ENCODE measurements around the gene ATF6. TPM values are rescaled to one million over a fixed set of nuclear protein-coding genes. Genes with fewer than 3 reads are reported as not detected.
A peak's percentile ranks its signal among the peaks of the same experiment; 100 is the strongest.
"Not testable (repeated sequence)": the region's sequence is repeated elsewhere in the genome, so short reads cannot be mapped to it uniquely, and the experiment has no call there.

Gene ATF6
- total and polyA plus RNA-seq, 2 of the 4 experiments (the other 2 are of a cell fraction): 12.2 to 17.6 TPM

GRCh38 chr1:161805399-161806197 is 39.5 kb downstream of the ATF6 start:
- DNase-seq: no peak
- no peak overlapping the region for H2AFZ ChIP-seq (replicated peaks; ENCODE audit: low read length, poor library complexity)
- no peak overlapping the region for H2BK15ac ChIP-seq (ENCODE audit: low read depth, low read length)
- H3K27me3 ChIP-seq (ENCODE audit: control insufficient read depth, insufficient read depth, low read length): no peaks in the 10 kb centered on the region
- H3K9me3 ChIP-seq (ENCODE audit: control insufficient read depth, insufficient read depth, low read length): no peaks in the 10 kb centered on the region
- H3K23ac ChIP-seq (ENCODE audit: low read depth, low read length): no peak overlapping the region
- no peak overlapping the region for H2AK5ac ChIP-seq (ENCODE audit: low read depth, low read length)
- in situ Hi-C loops (cut with MboI; ENCODE audit: low sequenced_read_pairs): no loop called here
- H2BK120ac ChIP-seq (ENCODE audit: low read depth, low read length): no peak overlapping the region
- ChIA-PET CTCF (interaction anchor here (1.2 kb wide), 1 partner anchor 13 kb away, joined by 4 read pairs; no protein-coding TSS in a partner anchor), POLR2A (ENCODE audit: unreplicated experiment) (no interaction called here)
- H3K4ac ChIP-seq (ENCODE audit: low read depth, low read length): no peak overlapping the region
- no peaks in the 10 kb centered on the region for H4K20me1 ChIP-seq (ENCODE audit: insufficient read depth, low read length)
- H4K8ac ChIP-seq (ENCODE audit: low read depth in 2 of 2, low read length in 2 of 2): no peak overlapping the region
- BruUV-seq (replicated peaks): no TSS peak
- H3K9me1 ChIP-seq (ENCODE audit: insufficient read depth, low read length): no peaks in the 10 kb centered on the region
- H3K79me1 ChIP-seq (ENCODE audit: low read depth in 1 of 2, low read length in 2 of 2): peaks cover 3 to 6% of the 10 kb centered on the region in 2 experiments; a peak in 2 of 4 replicates
- ATAC-seq (ENCODE audit: low read depth): no peak; the same call in 1 of the 2 replicates
- WGBS, 2 experiments (ENCODE audit: extremely low coverage in 2 of 2, insufficient read length in 1 of 2): 80% methylated on average over 1 of the region's 3 CpGs; no CpG with 5 or more reads in 1 of the 2 experiments
- TF ChIP-seq ELK1 (IDR thresholded peaks at IDR 0.05; ENCODE audit: borderline replicate concordance, low read depth, low read length) (no peak), RFX5 (IDR thresholded peaks at IDR 0.05; ENCODE audit: low read depth, low read length) (no peak), FOS (IDR thresholded peaks at IDR 0.05; ENCODE audit: low read depth, low read length) (no peak), MAFK (IDR thresholded peaks at IDR 0.05; ENCODE audit: low read depth, low read length) (peak; percentile 41), CHD1 (IDR thresholded peaks at IDR 0.05; ENCODE audit: low read depth, low read length) (no peak)
- no peak overlapping the region for H3K4me2 ChIP-seq (ENCODE audit: low read depth, low read length)
- dilution Hi-C loops (cut with HindIII; ENCODE audit: low sequenced_read_pairs, unreplicated experiment): no loop called here
- H3K18ac ChIP-seq (ENCODE audit: low read depth, low read length): no peak overlapping the region
- H3K27ac ChIP-seq (ENCODE audit: insufficient read depth, low read length): no peak overlapping the region
- H3K36me3 ChIP-seq (ENCODE audit: control insufficient read depth, insufficient read depth, low read length): peaks cover 5% of the 10 kb centered on the region; the same call in 1 of the 2 replicates
- no peak overlapping the region for H3K14ac ChIP-seq (replicated peaks; ENCODE audit: low read depth, low read length)
- H4K5ac ChIP-seq (ENCODE audit: low read depth, low read length): no peak overlapping the region
- intact Hi-C loops (cut with micrococcal nuclease): loop anchor here (5.0 kb wide), 2 partner anchors 57 to 217 kb away; partner anchors contain the start of gene OLFML2B
- H3K56ac ChIP-seq (ENCODE audit: extremely low read depth, insufficient read depth, low read length): no peak overlapping the region
- no peaks in the 10 kb centered on the region for H3K4me1 ChIP-seq (ENCODE audit: control insufficient read depth, insufficient read depth, low read length)
- no peak overlapping the region for H3K9ac ChIP-seq (ENCODE audit: low read depth, low read length)
- H2BK20ac ChIP-seq (ENCODE audit: low read depth, low read length): no peak overlapping the region
- H2AK9ac ChIP-seq (replicated peaks; ENCODE audit: low read depth, low read length, poor library complexity): no peak overlapping the region
- no peak overlapping the region for H4K91ac ChIP-seq (ENCODE audit: insufficient read depth, low read depth, low read length)
- H3K4me3 ChIP-seq (ENCODE audit: insufficient read depth, low read depth, low read length): no peak overlapping the region
- no peak overlapping the region for H2BK5ac ChIP-seq (ENCODE audit: low read depth, low read length, poor library complexity, severe bottlenecking)

GRCh38 chr1:161809202-161809601 is 43.1 kb downstream of the ATF6 start:
- intact Hi-C loops (cut with micrococcal nuclease): loop anchor here (5.0 kb wide), 2 partner anchors 53 to 213 kb away; partner anchors contain the start of gene OLFML2B
- H3K56ac ChIP-seq (ENCODE audit: extremely low read depth, insufficient read depth, low read length); H3K9ac ChIP-seq (ENCODE audit: low read depth, low read length); H4K8ac ChIP-seq (ENCODE audit: low read depth in 2 of 2, low read length in 2 of 2); H3K14ac ChIP-seq (replicated peaks; ENCODE audit: low read depth, low read length); H2AK9ac ChIP-seq (replicated peaks; ENCODE audit: low read depth, low read length, poor library complexity); H2BK5ac ChIP-seq (ENCODE audit: low read depth, low read length, poor library complexity, severe bottlenecking); H3K4ac ChIP-seq (ENCODE audit: low read depth, low read length); ATAC-seq (ENCODE audit: low read depth); H3K9me3 ChIP-seq (ENCODE audit: control insufficient read depth, insufficient read depth, low read length); H3K9me1 ChIP-seq (ENCODE audit: insufficient read depth, low read length); H4K5ac ChIP-seq (ENCODE audit: low read depth, low read length); in situ Hi-C loops (cut with MboI; ENCODE audit: low sequenced_read_pairs); POLR2A ChIA-PET (ENCODE audit: unreplicated experiment); H2BK15ac ChIP-seq (ENCODE audit: low read depth, low read length); H3K27ac ChIP-seq (ENCODE audit: insufficient read depth, low read length); H3K18ac ChIP-seq (ENCODE audit: low read depth, low read length); H3K4me1 ChIP-seq (ENCODE audit: control insufficient read depth, insufficient read depth, low read length); H4K20me1 ChIP-seq (ENCODE audit: insufficient read depth, low read length); H3K79me1 ChIP-seq (ENCODE audit: low read depth in 1 of 2, low read length in 2 of 2); H3K23ac ChIP-seq (ENCODE audit: low read depth, low read length); BruUV-seq (replicated peaks); H3K27me3 ChIP-seq (ENCODE audit: control insufficient read depth, insufficient read depth, low read length); CTCF ChIA-PET; H2BK120ac ChIP-seq (ENCODE audit: low read depth, low read length); H3K4me3 ChIP-seq (ENCODE audit: insufficient read depth, low read depth, low read length); dilution Hi-C loops (cut with HindIII; ENCODE audit: low sequenced_read_pairs, unreplicated experiment); H4K91ac ChIP-seq (ENCODE audit: insufficient read depth, low read depth, low read length); H2AFZ ChIP-seq (replicated peaks; ENCODE audit: low read length, poor library complexity); H3K4me2 ChIP-seq (ENCODE audit: low read depth, low read length); H2BK20ac ChIP-seq (ENCODE audit: low read depth, low read length); H2AK5ac ChIP-seq (ENCODE audit: low read depth, low read length); H3K36me3 ChIP-seq (ENCODE audit: control insufficient read depth, insufficient read depth, low read length); DNase-seq: not testable (repeated sequence)
- no CpG with 5 or more reads among the region's 2 CpGs for WGBS, 2 experiments (ENCODE audit: extremely low coverage in 2 of 2, insufficient read length in 1 of 2)
